Neural cell (in vitro differentiated cells): ENCODE measurements around the gene HHATL.

ENCODE experiments used
- EP300 ChIP-seq: fragments of 450-650 bp; conservative IDR thresholded peaks from 2 replicates; pipeline ENCODE4 v1.6.1; 2014; ENCODE audit warnings: antibody characterized with exemption, mild to moderate bottlenecking, moderate library complexity; ENCODE audit not compliant: poor library complexity, severe bottlenecking
- EZH2 ChIP-seq: fragments of 200-600, 300-800 bp; shearing (Covaris generic), sonication (generic); IDR thresholded peaks from 2 replicates; pipeline ENCODE4 v1.6.1; 2014; ENCODE audit warnings: antibody characterized with exemption, low read length, borderline replicate concordance, mild to moderate bottlenecking; ENCODE audit not compliant: insufficient read depth, poor library complexity, severe bottlenecking
- POLR2AphosphoS5 ChIP-seq: IDR thresholded peaks from 2 replicates; pipeline ENCODE4 v1.6.1; 2012
- RAD21 ChIP-seq: fragments of 450-650 bp; conservative IDR thresholded peaks from 2 replicates; pipeline ENCODE4 v1.6.1; 2014; ENCODE audit warnings: antibody characterized with exemption, mild to moderate bottlenecking, moderate library complexity
- SMC3 ChIP-seq: fragments of 450-650 bp; conservative IDR thresholded peaks from 2 replicates; pipeline ENCODE4 v1.6.1; 2014; ENCODE audit warnings: antibody characterized with exemption, mild to moderate bottlenecking, moderate library complexity; ENCODE audit not compliant: poor library complexity
- TAF1 ChIP-seq: IDR thresholded peaks from 2 replicates; pipeline ENCODE4 v1.6.1; 2012; ENCODE audit warnings: low read depth
- TF ChIP-seq, protein P1 (sequence below): fragments of 450-650 bp; IDR thresholded peaks from 2 replicates; pipeline ENCODE4 v1.5.1; 2014; ENCODE audit warnings: antibody characterized with exemption, mild to moderate bottlenecking, moderate library complexity; ENCODE audit not compliant: poor library complexity, severe bottlenecking
- TF ChIP-seq, protein P2 (sequence below): IDR thresholded peaks from 2 replicates; pipeline ENCODE4 v1.6.1; 2012; ENCODE audit warnings: borderline replicate concordance

DNA sequence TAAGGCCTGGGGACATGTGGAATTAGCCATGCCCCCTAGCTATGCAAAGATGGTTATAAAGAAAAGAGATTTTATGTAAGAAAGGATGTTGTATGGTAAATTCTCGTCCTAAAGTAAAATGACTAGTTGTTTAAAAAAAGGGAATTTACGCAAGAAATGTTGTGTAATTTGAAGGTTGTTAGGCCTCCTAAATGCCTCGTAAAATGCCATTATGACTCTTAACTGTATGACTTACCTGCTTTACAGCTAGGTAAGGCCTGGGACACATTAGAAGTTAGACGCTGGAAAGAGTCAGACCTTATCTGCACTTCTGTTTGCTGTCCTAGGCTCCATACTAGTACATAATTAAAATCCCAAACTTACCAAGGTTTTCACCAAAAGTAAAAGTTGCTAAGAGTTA lies 17.5 kb upstream of the HHATL start:
- TF ChIP-seq, protein P1, sequence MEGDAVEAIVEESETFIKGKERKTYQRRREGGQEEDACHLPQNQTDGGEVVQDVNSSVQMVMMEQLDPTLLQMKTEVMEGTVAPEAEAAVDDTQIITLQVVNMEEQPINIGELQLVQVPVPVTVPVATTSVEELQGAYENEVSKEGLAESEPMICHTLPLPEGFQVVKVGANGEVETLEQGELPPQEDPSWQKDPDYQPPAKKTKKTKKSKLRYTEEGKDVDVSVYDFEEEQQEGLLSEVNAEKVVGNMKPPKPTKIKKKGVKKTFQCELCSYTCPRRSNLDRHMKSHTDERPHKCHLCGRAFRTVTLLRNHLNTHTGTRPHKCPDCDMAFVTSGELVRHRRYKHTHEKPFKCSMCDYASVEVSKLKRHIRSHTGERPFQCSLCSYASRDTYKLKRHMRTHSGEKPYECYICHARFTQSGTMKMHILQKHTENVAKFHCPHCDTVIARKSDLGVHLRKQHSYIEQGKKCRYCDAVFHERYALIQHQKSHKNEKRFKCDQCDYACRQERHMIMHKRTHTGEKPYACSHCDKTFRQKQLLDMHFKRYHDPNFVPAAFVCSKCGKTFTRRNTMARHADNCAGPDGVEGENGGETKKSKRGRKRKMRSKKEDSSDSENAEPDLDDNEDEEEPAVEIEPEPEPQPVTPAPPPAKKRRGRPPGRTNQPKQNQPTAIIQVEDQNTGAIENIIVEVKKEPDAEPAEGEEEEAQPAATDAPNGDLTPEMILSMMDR = no peak
- TF ChIP-seq RAD21 (no peak), EZH2 (no peak), POLR2AphosphoS5 (no peak), EP300 (no peak), TAF1 (no peak), SMC3 (no peak)
- TF ChIP-seq, protein P2, sequence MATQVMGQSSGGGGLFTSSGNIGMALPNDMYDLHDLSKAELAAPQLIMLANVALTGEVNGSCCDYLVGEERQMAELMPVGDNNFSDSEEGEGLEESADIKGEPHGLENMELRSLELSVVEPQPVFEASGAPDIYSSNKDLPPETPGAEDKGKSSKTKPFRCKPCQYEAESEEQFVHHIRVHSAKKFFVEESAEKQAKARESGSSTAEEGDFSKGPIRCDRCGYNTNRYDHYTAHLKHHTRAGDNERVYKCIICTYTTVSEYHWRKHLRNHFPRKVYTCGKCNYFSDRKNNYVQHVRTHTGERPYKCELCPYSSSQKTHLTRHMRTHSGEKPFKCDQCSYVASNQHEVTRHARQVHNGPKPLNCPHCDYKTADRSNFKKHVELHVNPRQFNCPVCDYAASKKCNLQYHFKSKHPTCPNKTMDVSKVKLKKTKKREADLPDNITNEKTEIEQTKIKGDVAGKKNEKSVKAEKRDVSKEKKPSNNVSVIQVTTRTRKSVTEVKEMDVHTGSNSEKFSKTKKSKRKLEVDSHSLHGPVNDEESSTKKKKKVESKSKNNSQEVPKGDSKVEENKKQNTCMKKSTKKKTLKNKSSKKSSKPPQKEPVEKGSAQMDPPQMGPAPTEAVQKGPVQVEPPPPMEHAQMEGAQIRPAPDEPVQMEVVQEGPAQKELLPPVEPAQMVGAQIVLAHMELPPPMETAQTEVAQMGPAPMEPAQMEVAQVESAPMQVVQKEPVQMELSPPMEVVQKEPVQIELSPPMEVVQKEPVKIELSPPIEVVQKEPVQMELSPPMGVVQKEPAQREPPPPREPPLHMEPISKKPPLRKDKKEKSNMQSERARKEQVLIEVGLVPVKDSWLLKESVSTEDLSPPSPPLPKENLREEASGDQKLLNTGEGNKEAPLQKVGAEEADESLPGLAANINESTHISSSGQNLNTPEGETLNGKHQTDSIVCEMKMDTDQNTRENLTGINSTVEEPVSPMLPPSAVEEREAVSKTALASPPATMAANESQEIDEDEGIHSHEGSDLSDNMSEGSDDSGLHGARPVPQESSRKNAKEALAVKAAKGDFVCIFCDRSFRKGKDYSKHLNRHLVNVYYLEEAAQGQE = no peak
